ENCODE measurements around the gene GAMT.

GRCh38 chr19:1383312-1384084 is 17.8 kb downstream of the GAMT start, which contains the start of gene NDUFS7:
- TF ChIP-seq ZNF274 (IDR thresholded peaks at IDR 0.05; ENCODE audit: low read depth, low read length) (no peak), YY1 (IDR thresholded peaks at IDR 0.05; ENCODE audit: insufficient read depth, insufficient read length) (peak; percentile 88)

All from NT2/D1 (cell line).